Activated T-cell treated with anti-CD3 and anti-CD28 coated beads, Interleukin-2, amount 50 U/mL, for 1 hour (primary cell): Measurements from ENCODE around the gene TMEM229B.
A peak's percentile ranks its signal among the peaks of the same experiment; 100 is the strongest.

Source experiments
- DNase-seq: peaks from one replicate; pipeline ENCODE4 v3.0.0-alpha.2; 2020

TMEM229B gene

DNA sequence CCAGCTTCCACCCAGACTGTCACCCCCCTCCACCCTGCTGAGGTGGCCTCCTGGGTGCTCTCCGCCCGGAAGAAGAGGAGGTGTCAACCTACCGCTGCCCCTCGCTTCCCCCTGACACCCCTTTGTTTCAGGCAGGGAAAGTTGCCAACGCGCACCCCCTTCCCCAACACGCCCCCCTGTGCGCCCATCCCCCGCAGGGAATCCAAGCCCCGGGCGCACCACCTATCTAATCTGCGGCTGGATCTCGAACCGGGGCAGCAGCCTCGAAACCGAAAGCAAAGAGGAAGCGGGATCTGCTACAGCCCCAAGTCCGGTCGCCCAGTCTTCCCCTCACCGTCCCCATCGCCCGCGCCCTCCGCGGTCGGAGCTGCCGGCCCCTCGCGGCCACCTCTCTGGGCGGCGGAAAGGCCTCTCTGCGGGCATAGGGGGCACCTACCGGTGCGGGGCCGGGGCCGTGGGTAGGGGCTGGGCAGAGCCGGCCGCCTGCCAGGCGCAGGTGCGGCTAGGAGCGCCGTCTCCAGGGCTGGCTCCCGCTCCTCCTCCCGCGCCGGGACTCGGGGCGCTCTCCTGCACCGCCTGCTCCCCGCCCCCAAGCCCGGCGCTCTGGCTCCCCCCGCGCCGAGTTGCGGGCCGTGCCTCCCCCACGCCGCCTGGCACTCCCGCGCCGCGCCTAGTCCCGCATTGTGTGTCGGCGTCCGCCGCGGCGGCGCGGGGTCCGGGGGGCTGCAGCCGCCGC, 26.3 kb upstream of the TMEM229B start:
- DNase-seq: peak; percentile 61

DNA sequence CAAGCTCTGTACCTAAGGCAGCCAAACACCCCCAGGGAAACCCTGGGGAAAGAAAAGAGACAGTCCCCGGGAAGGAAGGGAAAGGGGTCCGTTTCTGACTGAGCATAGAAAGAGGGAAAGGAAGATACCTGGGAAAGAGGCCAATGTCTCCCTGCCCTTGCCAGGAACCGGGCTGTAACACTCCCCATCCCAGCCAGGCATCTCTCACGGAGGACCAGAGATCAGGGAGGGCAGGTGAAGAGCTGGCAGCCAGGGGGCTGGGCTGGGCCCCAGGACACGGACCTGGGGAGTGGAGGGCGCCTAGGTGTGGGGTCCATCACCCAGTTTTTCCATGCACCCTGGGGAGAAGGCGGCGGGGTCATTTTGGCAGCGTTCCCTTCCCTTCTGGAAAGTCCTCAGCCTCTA, 25.7 kb upstream of the TMEM229B start:
- no peak for DNase-seq

DNA sequence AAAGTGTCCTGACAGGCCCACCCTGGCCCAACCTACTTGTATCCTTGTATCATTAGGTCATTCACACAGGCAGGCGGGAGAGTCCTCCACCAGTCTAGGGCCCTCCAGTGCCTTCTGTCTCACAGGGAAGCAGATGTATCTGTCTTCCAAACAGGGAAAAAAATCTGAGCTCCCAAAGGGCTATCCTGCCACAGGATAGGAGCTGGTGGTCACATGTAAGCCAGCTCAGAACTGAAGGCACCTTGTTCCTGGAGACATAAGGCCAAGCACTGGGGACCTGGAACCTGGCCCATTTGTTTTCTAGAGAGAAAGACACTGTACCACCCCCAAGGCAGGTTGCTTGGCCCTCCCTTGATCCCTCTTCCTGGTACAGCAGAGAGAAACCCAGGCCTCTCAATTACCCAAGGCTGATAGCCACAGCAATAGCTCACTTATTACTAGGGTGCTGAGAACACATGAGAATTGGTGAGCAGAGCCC, 25.1 kb upstream of the TMEM229B start:
- no peak for DNase-seq

- no peak for DNase-seq
Measured at GRCh38 chr14:67512463-67513310, 24.2 kb upstream of the TMEM229B start.

DNA sequence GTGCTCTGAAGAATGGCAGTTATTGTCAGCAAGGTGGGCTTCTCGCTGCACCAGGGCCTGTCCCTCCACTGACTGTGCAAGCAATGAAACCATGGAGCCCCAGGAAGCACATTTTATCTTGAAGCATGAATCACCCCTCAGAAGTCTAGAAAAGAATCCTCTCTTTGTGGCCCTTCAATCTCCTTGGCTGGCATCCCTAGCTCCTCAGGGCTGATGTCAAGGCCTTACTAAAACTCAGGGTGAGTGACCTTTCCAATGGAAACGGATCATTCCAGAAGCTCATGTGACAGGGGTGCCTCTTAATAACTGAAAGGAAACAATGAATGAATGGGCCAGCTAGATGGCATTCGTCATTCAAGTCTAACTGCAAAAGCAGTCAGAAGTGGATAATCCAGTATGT, 22.3 kb upstream of the TMEM229B start:
- no peak for DNase-seq

DNA sequence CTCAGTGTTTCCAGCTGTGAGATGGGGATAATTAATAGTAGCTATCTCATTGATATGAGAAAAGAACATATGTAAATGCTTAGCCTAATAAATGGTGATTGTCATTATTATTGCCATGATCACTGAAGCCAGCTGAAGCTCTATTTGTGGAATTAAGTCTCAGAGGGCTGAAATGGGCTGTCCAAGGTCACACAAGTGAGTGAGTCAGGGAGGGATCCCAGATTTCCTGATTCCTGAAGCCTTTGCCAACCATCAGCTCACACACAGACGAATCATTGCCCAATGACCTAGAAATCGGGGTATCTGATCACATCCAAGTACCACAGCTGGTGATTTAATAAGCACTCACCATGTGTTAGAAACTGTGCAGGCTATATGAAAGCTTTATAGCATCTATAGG, 21.6 kb upstream of the TMEM229B start:
- no peak for DNase-seq

DNA sequence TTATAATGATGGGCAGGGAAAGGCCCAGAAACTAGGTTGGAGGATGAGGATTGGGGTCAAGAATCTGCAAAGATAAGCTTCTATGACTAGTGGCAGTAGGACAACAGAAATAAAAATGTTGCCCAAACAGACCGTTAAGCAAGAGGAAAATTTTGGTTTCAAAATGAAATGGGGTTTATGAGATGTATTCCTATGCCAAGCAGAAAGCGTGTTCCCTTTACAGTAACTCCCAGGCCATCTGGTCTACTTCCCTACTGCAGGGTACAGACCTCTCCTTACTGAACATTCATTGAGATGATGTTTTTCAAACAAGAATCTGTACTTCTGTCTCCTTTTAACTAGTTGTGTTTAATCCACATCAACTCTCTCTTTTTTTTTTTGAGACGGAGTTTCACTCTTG, 20.4 kb upstream of the TMEM229B start:
- no peak for DNase-seq

GRCh38 chr14:67505254-67505653, 16.7 kb upstream of the TMEM229B start:
- no peak for DNase-seq

GRCh38 chr14:67503331-67503730, 14.8 kb upstream of the TMEM229B start:
- DNase-seq: no peak

DNA sequence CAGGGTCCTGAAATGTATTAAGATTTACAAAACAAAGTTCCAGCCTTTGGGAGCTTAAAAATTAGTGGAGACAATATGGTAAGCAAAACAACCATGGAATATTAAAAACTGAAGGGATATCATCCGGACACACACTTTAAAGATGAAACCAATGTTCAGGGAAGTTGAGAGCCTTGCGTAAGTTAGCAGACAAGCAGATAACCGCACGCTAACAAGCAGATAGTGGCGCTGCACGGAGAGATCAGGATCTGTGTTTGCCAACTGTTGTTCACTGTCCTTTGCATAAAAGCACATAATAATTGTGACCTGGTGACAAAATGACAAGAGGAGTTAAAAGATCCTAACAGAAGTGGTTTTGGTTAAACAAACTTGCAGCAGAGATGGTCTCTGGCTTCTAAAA, 14.3 kb upstream of the TMEM229B start:
- no peak for DNase-seq

DNA sequence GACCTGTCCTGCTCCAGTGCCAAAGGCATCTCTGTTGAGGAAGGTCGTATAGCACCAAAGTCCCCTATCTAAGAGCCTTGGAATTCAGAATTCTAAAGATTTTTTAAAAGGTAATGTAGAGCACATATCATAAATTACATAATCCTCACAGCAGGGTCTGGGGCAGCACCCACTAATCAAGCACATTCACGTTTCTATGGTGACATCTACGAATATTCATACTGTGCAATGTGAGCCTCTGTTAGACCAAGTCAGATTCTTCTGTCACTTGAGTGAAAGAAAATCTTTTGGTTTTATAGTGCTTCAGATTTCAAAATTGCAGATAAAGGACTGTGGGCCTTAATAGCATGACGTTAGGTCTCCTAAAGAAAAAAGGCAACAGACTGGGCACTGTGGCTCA, 13.1 kb upstream of the TMEM229B start:
- DNase-seq: no peak

DNA sequence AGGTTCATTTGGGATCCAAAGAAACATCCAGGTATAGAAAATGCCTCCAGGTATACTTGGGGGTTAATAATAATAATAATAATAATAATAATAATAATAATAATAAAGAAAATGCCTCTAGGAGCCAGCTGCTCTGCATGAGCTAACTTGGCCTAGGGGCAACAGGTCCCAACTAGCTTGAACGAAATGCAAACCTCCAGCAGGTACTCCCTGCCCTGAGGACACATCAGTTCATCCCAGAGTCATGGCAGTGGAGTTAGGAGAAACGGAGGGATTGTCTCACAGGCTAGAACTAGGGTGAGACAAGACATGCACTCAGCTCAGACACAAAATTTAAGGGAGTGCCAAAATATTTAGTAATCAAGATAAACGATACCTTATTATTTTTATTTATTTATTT, 12.5 kb upstream of the TMEM229B start:
- no peak for DNase-seq

DNA sequence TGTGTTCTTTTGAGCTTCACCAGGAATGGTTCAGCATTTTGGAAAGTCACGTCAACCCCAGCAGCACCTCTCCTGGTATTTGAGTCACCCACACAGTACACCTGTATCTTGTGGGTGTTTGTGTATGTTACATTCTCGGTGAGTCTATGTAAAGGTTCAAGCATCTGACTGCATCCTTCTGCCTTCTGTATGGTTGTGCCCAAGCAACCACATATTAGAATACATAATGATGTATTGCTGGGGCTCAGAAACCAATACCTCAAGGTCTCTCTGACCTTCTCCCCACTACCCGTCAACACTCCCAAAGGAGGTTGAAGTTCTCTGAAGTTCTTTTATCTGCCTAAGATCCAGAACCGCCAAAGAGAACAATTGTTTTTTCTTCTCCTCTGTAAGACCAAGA, 9.2 kb upstream of the TMEM229B start:
- no peak for DNase-seq

GRCh38 chr14:67497216-67497615, 8.7 kb upstream of the TMEM229B start:
- DNase-seq: no peak

GRCh38 chr14:67495827-67496226, 7.3 kb upstream of the TMEM229B start:
- no peak for DNase-seq

DNA sequence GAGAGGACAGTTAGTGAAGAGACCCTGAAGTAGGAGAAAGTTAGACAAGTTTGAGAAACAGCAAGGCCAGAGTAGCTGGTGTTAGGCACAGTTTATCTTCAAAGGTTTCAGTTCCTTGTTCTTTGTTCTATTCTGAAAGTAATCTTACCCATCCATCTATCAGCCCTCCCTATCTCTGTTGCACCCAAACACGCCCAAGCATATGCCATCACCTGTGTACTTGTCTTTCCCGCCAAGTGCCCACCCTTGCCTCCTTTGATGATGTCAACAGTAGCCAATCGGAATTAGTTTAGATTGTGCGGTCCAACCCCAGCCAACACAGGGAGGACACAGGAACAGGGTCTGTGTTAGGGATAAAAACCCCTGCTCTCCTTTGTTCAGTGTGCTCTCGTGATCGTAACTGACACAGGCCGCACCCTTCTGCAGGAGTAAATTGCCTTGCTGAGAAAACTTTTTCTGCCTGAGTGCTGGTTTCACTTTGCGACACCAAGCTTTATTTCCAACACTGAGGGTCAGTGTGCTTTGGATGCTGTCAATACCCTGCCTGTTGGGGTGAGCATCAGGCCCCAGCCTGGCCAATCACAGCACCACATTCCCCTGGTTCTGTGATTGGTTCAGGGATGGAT, 4.7 kb upstream of the TMEM229B start:
- no peak for DNase-seq

DNA sequence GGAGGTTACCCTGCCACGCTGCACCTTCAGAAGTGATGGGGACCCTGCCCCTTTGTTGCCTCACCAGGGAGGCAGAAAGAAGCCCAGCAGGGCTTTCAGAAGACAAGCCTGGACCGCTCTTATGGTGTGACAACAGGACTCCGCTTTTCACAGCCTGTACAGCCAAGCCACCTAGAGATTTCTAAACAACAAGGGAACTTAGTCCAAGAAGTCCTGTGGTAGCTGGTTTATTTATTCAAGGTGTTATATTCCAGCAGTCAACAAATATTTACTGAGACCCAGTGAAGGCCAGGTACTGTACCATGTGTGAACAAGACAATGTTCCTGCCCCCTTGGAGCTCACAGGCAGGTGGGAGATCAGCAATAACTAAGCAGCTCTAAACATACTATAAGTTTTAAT, 4.0 kb upstream of the TMEM229B start:
- DNase-seq: no peak

DNA sequence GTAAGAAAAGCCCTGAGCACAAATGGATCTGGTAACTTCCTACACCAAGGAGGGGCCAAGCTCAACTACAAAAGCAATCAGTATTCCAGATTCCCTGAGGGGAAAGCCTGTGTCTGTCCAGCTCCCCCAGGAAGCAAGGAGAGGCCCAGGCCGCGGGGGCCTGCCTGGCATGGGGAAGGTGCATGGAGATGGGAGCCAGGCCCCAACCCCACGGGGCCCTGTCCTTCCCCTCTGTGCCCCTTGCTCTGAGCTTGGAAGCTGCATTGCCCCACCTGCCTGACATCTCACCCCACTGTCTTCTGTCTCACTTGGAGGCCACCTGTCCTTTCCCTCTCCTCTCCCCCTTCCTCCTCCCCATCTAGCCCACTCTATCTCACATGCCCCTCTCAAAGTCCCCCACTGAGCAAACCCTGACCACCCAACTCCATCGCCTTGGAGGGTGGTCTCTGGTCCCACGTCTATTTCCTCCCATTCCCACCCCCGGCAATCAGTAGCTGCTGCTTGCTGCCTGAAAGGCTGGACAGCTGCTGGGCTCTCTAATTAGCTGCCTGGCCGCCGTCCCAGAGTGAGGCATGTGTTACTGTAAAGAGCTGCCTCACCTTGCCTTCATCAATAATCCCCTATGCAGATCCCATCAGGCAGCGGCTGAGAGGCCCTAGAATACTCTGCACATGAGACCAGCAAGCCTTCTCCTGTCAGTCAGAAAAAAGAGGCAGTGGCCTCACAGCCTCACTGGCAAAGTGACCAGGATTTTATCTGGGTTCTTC, 3.4 kb upstream of the TMEM229B start:
- DNase-seq: no peak

GRCh38 chr14:67491285-67491684, 2.8 kb upstream of the TMEM229B start:
- DNase-seq: no peak

DNA sequence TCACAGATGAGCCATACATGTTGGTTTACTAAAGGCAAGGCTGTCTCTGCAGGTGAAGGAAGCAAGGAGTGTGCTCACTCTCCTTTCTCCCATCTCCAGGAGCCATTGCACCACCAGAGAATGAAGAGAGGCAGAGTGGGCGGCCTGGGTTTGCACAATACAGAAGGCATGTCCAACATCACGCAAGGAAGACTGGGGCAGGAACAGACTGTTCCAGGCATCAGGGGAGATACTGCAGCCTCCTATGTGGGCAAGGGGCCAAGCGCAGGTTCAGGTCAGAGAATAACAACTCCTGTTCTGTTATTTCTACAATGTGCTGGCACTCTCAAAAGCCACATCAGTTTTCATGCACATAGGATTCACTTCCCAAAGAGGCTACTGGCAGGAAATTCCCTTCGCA, 1.7 kb upstream of the TMEM229B start:
- DNase-seq: no peak

DNA sequence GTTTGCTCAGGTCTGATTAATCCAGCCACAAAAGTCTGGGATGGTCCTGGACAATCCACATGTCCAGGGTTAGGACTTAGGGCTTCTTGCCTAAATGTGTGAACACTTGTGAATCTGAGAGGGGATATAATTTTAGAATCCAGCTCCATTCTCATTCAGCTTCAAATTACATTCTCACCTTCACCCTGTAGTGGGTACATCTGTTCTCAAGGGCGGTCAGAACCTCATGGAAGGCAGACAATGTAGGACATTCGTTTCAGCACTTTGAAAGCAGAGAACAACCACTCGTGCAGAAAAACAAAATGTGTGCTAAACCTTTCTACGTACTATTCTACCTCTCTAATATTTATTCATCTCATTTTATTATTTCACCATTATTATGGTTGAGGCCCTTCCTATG, 1.2 kb downstream of the TMEM229B start:
- no peak for DNase-seq

DNA sequence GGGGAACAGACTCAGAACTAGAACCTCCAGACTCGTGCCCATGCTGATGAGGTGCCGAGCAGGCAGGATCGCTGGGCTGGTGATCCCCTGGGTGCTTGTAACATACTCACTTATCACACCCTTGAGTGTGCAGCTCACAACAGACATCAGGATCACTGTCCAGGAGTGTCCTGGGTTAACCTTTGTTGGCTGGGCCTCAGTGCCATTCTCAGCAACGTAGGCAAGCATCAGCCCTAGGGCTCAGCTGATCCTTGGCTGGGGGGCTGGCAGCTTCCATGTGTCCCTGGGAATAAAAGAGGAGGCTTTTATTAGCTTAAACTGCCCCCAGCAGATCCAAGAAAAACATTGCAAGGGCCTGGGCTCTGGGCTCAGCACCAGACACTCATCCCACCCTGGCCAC, 1.6 kb downstream of the TMEM229B start:
- DNase-seq: no peak

DNA sequence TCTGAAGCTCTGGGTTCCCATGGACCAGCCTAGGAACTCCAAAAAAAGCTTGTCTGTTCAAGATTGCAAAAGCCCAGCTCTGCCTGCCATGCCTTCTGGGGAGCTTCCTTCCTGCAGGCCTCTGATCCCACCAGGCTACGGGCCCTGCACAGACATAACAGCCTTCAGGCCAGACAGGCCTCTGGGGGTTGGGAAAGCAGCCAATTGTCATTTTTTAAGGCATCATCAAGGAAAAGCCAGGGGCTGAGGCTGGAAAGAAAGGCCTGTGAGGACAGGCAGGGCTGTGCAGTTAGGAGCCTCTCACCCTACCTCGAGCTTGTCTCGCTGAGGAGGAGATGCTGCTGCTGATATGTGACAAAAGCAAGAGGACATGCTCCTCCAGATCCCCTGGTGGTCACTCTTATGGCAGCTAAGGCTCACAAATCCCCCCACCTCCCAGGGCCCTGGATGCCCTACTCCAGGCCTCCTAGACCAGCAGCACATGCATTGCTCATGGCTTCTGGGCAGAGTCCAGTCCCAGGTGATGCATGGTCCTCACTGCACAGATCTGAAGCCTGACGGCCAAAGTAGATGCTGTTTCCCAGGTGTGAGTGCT, 2.9 kb downstream of the TMEM229B start:
- DNase-seq: no peak
